Right lung (tissue), 10 donors: Measurements from ENCODE around the gene ERVH48-1. TPM values are rescaled to one million over a fixed set of nuclear protein-coding genes. Genes with fewer than 3 reads are reported as not detected.
"Not testable (repeated sequence)": the region's sequence is repeated elsewhere in the genome, so short reads cannot be mapped to it uniquely, and the experiment has no call there.

ENCODE experiments used
- DNase-seq, 2 donors: peaks; one replicate each; pipeline ENCODE4 v3.0.0-alpha.2; 2013
- long read RNA-seq, 8 donors: transcript quantifications; one replicate each; lab custom pipeline, GENCODE V29; 2026
- polyA plus RNA-seq, 5 donors: library from polyadenylated mRNA; unstranded; fragments of 120-200 nt; gene quantifications; one replicate each; pipeline versions ENCODE4 v1.2.1 to v1.2.3, GENCODE V29; 2013; ENCODE audit warnings: inconsistent platforms in 1 of 5, low replicate concordance in 1 of 5; ENCODE audit not compliant: insufficient read length in 5 of 5, insufficient read depth in 1 of 5

ERVH48-1 gene
- polyA plus RNA-seq: 1 to 10 TPM; 1.5 to 3.1 (median 1.7) TPM
- long read RNA-seq, donor 1, partial matches to known transcripts: 0 of 1 reads
- long read RNA-seq, donor 1, other reads (novel, unspliced or antisense): 0 of 1 reads
- long read RNA-seq, donor 2, partial matches to known transcripts: 0 of 5 reads
- long read RNA-seq, donor 2, other reads (novel, unspliced or antisense): 0 of 5 reads
- long read RNA-seq, donor 3: 0 reads
- long read RNA-seq, donor 4, partial matches to known transcripts: 0 of 1 reads
- long read RNA-seq, donor 4, other reads (novel, unspliced or antisense): 0 of 1 reads
- long read RNA-seq, donor 5, partial matches to known transcripts: 0 of 1 reads
- long read RNA-seq, donor 5, other reads (novel, unspliced or antisense): 0 of 1 reads
- long read RNA-seq, donor 6, partial matches to known transcripts: 0 of 1 reads
- long read RNA-seq, donor 6, other reads (novel, unspliced or antisense): 0 of 1 reads
- long read RNA-seq, donor 7: 0 reads
- long read RNA-seq, donor 8: 0 reads

DNA sequence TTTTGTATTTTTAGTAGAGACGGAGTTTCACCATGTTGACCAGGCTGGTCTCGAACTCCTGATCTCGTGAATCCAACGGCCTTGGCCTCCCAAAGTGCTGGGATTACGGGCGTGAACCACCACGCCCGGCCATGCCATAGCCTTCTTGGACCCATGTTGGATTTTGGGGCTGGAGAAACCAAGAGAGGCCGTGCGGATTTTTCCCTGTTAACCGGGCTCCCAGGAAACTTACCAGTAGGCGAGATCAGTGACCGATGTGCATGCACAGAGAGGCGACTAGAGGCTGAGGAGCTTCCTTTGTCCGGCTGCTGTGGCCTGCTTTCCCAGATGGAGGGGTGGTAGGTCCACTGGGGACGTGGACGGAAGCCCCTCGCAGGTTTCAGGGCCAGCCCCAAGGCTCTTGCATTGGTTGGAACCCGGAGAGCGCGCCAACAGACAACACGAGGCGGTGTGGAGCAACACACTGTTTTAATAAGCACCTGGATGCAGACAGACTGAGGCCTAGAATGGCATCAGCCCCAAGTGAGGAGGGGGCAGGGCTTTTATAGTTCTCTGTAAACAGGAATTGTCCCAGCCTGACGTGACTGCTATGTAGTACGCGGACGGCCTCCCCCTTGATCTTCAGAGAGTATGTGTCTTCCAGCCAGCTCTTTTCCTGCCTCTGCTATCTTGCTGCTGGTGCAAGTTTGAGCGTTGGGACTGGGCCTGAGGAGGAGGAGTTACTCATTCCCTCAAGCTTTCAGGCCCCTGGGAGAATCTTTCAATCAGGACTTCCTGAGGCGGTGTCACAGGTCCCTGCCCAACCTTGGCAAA, at the start of gene ERVH48-1:
Gene ERVH48-1 (minus strand): TSS at position 517 of the 813 bp plus-strand sequence. CDS start 6,624 bp downstream, outside the sequence.
- DNase-seq: peak in 1 of 2 donors; percentile 16

- DNase-seq: peak; percentile 98
Observed at GRCh38 chr21:42973991-42974831, 48.8 kb upstream of the ERVH48-1 start, which contains the start of gene PKNOX1. TSS of gene PKNOX1 (plus strand) at chr21:42974562. CDS start at chr21:43004382, 29,820 bp downstream.

GRCh38 chr21:42973309-42973990, 48.0 kb upstream of the ERVH48-1 start:
- no peak for DNase-seq

- no peak for DNase-seq
Observed at GRCh38 chr21:42971897-42972275, 46.5 kb upstream of the ERVH48-1 start.

- DNase-seq: no peak
Observed at GRCh38 chr21:42970946-42971653, 45.7 kb upstream of the ERVH48-1 start.

DNA sequence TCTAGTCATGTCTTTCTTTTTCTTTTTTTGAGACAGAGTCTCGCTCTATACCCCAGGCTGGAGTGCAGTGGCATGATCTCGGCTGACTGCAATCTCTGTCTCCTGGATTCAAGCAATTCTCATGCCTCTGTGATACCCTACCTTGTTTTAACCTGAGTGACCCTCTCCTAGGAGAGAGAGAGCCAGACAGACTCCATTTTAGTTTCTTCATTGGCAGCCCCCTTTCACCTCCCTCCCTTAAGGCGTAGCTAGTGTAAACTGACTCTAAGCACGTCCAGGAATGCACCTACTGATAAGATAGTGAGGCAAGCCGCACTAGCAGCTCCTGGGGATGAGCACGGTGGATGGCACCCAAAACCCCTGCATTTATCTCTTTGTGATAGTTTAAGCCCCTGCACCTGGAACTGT, 43.8 kb upstream of the ERVH48-1 start:
- DNase-seq: no peak

- DNase-seq: not testable (repeated sequence)
Observed at GRCh38 chr21:42967616-42968015, 42.2 kb upstream of the ERVH48-1 start.

- no peak for DNase-seq
Observed at GRCh38 chr21:42965211-42965560, 39.8 kb upstream of the ERVH48-1 start.

DNA sequence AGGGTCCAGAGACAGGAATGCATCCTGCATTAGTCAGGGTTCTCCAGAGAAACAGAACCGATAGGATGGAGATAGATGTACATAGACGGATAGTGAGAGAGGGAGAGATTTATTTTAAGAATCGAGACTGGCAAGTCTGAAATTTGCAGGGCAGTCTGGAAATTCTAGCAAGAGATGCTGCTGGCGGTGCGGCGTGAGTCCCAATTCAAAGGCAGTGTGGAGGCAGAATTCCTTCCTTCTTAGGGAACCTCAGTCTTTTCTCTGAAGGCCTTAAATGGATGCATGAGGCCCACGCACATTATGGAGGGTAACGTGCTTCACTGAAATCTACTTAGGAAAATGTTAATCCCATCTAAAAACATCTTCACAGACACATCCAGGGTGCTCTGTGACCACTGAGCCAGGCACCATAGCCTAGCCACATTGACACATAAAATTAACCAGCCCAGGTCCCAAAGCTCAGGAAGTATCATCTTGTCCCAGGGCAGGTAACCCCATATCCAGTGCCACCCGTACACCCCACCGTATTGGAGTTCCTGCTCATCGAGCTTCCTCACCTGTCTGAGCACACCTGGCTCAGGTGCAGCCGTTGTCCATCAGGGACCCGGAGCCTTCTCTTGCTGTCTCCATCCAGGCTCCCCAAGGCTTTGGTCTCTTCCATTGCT, 39.2 kb upstream of the ERVH48-1 start:
- no peak for DNase-seq

DNA sequence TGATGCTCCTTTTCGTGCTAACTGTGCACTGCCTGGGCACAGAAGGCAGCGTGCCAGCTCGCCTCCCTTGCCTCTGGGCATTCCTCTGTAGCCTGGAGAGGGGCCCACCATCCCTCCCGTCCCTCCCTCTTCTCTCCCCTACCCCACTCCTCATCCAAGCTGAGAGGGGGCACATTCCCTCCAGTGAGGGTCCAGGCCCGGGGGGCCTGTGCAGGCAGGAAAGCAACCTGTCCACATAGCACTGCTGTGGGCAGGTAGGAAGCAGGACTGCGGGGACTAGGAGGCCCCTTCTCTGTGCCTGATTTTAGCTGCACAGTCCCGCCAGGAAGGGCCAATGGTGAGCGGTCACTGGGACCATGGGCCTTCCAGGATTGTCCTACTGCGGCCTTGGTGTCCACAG, 38.7 kb upstream of the ERVH48-1 start:
- no peak for DNase-seq

DNA sequence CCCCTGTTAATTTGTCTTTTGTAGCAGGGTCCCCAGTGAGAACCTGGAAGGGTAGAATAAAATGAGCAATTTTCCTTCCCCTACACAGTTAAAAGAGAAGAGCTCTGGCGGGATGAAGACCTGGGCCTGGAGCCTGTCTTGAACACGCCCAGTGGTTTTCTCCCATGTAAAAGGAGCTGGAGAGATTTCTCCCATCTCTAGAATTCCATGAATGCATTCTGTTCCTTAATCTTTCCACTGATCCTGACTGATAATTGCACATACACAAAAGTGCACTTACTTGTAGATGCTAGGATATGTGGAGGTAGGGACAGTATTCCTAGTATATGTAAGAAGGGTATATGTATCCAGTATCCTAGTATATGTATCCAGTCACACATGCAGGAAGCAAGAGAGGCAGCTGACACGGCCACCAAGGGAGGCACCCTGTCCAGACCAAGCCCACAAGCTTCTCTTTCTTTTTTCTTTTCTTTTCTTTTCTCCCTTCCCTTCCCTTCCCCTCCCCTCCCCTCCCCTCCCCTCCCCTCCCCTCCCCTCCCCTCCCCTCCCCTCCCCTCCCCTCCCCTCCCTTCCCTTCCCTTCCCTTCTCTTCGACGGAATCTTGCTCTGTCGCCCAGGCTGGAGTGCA, 37.1 kb upstream of the ERVH48-1 start:
- no peak for DNase-seq

GRCh38 chr21:42959728-42960127, 34.3 kb upstream of the ERVH48-1 start:
- DNase-seq: no peak

GRCh38 chr21:42958122-42958521, 32.7 kb upstream of the ERVH48-1 start:
- not testable (repeated sequence) for DNase-seq

- DNase-seq: no peak
Observed at GRCh38 chr21:42956824-42957630, 31.6 kb upstream of the ERVH48-1 start.

- DNase-seq: not testable (repeated sequence)
Observed at GRCh38 chr21:42951193-42951592, 25.8 kb upstream of the ERVH48-1 start.

DNA sequence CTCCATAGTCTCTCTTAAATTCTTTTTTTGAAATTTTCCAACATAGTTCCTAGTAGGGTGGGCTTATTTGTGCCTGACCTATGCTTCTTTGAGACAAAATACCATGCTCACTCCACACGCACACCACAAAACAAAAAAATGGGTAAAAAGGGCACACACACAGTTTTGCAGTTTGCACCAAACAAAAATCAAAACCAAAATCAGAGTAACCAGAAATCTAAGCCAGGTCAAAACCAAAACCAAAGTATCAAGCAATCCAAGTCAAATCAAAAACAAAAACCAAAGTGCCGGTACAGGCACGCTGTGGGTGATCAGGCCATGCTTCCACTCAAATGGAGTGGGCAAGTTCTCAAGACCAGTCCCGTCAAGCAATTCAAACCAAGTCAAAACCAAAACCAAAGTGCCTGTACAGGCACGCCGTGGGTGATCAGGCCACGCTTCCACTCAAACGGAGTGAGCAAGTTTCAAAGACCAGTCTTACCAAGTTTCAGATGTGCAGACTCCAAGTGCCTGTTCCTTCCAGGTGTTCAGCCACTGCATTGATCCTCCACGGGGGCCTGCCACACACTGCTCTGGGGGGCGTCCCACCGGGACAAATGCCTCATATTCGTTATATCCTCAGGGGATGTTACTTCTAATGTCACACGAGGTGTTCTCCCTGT, 23.8 kb upstream of the ERVH48-1 start:
- DNase-seq: not testable (repeated sequence)

- DNase-seq: no peak
Observed at GRCh38 chr21:42942244-42942643, 16.8 kb upstream of the ERVH48-1 start.

GRCh38 chr21:42941696-42942085, 16.3 kb upstream of the ERVH48-1 start:
- DNase-seq: no peak
